SK-N-SH (cell line): ENCODE measurements around the gene CHST15. TPM values are rescaled to one million over a fixed set of nuclear protein-coding genes. Genes with fewer than 3 reads are reported as not detected.

Source experiments
- CTCF ChIA-PET: fragments of 300-600, 350-600 bp; formaldehyde crosslinking; extraction: SDS; loops from one replicate; lab custom pipeline; 2021; lab: Yijun Ruan, JAX
- POLR2A ChIA-PET: fragments of 350-600 bp; sonication (Branson Sonifier 250); formaldehyde crosslinking; extraction: SDS; loops from one replicate; lab custom pipeline; 2020; ENCODE audit warnings: antibody characterized with exemption, inconsistent platforms; lab: Yijun Ruan, JAX
- DNase-seq: peaks from one replicate; pipeline ENCODE4 v3.0.0; 2012
- H2AFZ ChIP-seq: fragments of 200-600 bp; sonication (generic); 2 replicates; pipeline ENCODE4 v1.8.1; 2016; ENCODE audit warnings: antibody characterized with exemption, mild to moderate bottlenecking, low read depth
- H3F3A ChIP-seq: fragments of 200-600 bp; sonication (generic); replicated peaks from 2 replicates; pipeline ENCODE3; 2016; ENCODE audit warnings: antibody characterized with exemption, mild to moderate bottlenecking; ENCODE audit not compliant: insufficient read depth
- H3K27ac ChIP-seq, 2 experiments: fragments of 200-500 bp in 1 of 2; fragments of 200-600 bp in 1 of 2; sonication (Bioruptor generic) in 1 of 2; sonication (generic), shearing (Covaris generic) in 1 of 2; 2 replicates each; pipeline versions ENCODE4 v1.5.1 to v1.6.1; 2014 to 2016; ENCODE audit warnings: low read depth in 2 of 2, inconsistent platforms in 1 of 2, low read length in 1 of 2, mild to moderate bottlenecking in 1 of 2, mixed read lengths in 1 of 2
- H3K27me3 ChIP-seq: fragments of 200-600 bp; sonication (generic), shearing (Covaris generic); 2 replicates; pipeline ENCODE4 v1.6.1; 2016; ENCODE audit warnings: mixed run types; ENCODE audit not compliant: insufficient read depth
- H3K36me3 ChIP-seq, 2 experiments: fragments of 200-500 bp in 1 of 2; fragments of 200-600 bp in 1 of 2; sonication (Bioruptor generic) in 1 of 2; sonication (generic) in 1 of 2; replicated peaks in 1 of 2; 2 replicates each; pipeline versions ENCODE3 to v1.5.1; 2014 to 2016; ENCODE audit warnings: low read length in 1 of 2, mild to moderate bottlenecking in 1 of 2; ENCODE audit not compliant: insufficient read depth in 2 of 2, control insufficient read depth in 1 of 2
- H3K4me1 ChIP-seq, 2 experiments: fragments of 200-500 bp in 1 of 2; fragments of 200-600 bp in 1 of 2; sonication (Bioruptor generic) in 1 of 2; sonication (generic), shearing (Covaris generic) in 1 of 2; 2 replicates each; pipeline versions ENCODE4 v1.5.1 to v1.6.1; 2014 to 2016; ENCODE audit warnings: low read depth in 1 of 2, low read length in 1 of 2, mixed run types in 1 of 2; ENCODE audit not compliant: insufficient read depth in 2 of 2, control insufficient read depth in 1 of 2
- H3K4me2 ChIP-seq: fragments of 200-600 bp; sonication (generic), shearing (Covaris generic); 2 replicates; pipeline ENCODE4 v1.6.1; 2017; ENCODE audit warnings: mixed run types
- H3K4me3 ChIP-seq, 2 experiments: fragments of 200-500 bp in 1 of 2; fragments of 200-600 bp in 1 of 2; sonication (Bioruptor generic) in 1 of 2; sonication (generic), shearing (Covaris generic) in 1 of 2; 2 replicates each; pipeline versions ENCODE4 v1.5.1 to v1.8.1; 2014 to 2016; ENCODE audit warnings: low read depth in 2 of 2, inconsistent platforms in 1 of 2, low read length in 1 of 2, mild to moderate bottlenecking in 1 of 2, mixed read lengths in 1 of 2, moderate library complexity in 1 of 2
- H3K79me2 ChIP-seq: fragments of 200-600 bp; sonication (generic); 2 replicates; pipeline ENCODE4 v1.8.1; 2017; ENCODE audit warnings: mild to moderate bottlenecking; ENCODE audit not compliant: insufficient read depth
- H3K9ac ChIP-seq: fragments of 200-600 bp; sonication (generic); 2 replicates; pipeline ENCODE4 v1.6.1; 2017; ENCODE audit warnings: mixed run types
- H3K9me2 ChIP-seq: fragments of 200-600 bp; sonication (generic); 2 replicates; pipeline ENCODE4 v1.6.1; 2017; ENCODE audit warnings: mixed run types
- H3K9me3 ChIP-seq: fragments of 200-600 bp; sonication (generic); 2 replicates; pipeline ENCODE4 v1.6.1; 2017; ENCODE audit warnings: mixed run types, mild to moderate bottlenecking, moderate library complexity
- H4K20me1 ChIP-seq: fragments of 200-600 bp; sonication (generic); 2 replicates; pipeline ENCODE4 v1.6.1; 2017; ENCODE audit warnings: mild to moderate bottlenecking, mixed run types; ENCODE audit not compliant: insufficient read depth
- CHD2 ChIP-seq: fragments of 150-350 bp; IDR thresholded peaks from 2 replicates; pipeline ENCODE4 v1.6.1; 2018; ENCODE audit warnings: low read length; ENCODE audit not compliant: partially characterized antibody
- ELF1 ChIP-seq: IDR thresholded peaks from 2 replicates; pipeline ENCODE4 v1.4.0; 2012
- FOSL2 ChIP-seq: IDR thresholded peaks from 2 replicates; pipeline ENCODE4 v1.4.0; 2012; ENCODE audit warnings: low read depth, mild to moderate bottlenecking, moderate library complexity, borderline replicate concordance
- FOXJ3 ChIP-seq: sonication (generic); formaldehyde crosslinking; IDR thresholded peaks from 2 replicates; pipeline ENCODE4 v1.5.1; 2020; ENCODE audit warnings: mild to moderate bottlenecking, missing genetic modification reagents
- GABPA ChIP-seq: IDR thresholded peaks from 2 replicates; pipeline ENCODE4 v1.4.0; 2012; ENCODE audit warnings: low read depth, mild to moderate bottlenecking
- MEF2A ChIP-seq: IDR thresholded peaks from 2 replicates; pipeline ENCODE4 v1.4.0; 2012; ENCODE audit warnings: low read depth, borderline replicate concordance
- MXI1 ChIP-seq: IDR thresholded peaks from 2 replicates; pipeline ENCODE4 v1.6.1; 2012; ENCODE audit warnings: mild to moderate bottlenecking, low read depth, low read length, improper control_type of control experiment
- NFIC ChIP-seq: IDR thresholded peaks from 2 replicates; pipeline ENCODE4 v1.4.0; 2012; ENCODE audit warnings: borderline replicate concordance
- NRF1 ChIP-seq: IDR thresholded peaks from 2 replicates; pipeline ENCODE4 v1.6.1; 2012; ENCODE audit warnings: low read depth, mild to moderate bottlenecking, low read length
- POLR2AphosphoS5 ChIP-seq: IDR thresholded peaks from 2 replicates; pipeline ENCODE4 v1.6.1; 2012; ENCODE audit warnings: low read depth, low read length
- RAD21 ChIP-seq: IDR thresholded peaks from 2 replicates; pipeline ENCODE4 v1.6.1; 2012; ENCODE audit warnings: mild to moderate bottlenecking, low read length
- RCOR1 ChIP-seq: fragments of 150-350 bp; IDR thresholded peaks from 2 replicates; pipeline ENCODE4 v1.6.1; 2017; ENCODE audit warnings: antibody characterized with exemption, low read length
- RFX5 ChIP-seq: IDR thresholded peaks from 2 replicates; pipeline ENCODE4 v1.6.1; 2012; ENCODE audit warnings: mild to moderate bottlenecking, improper control_type of control experiment, low read length
- TCF12 ChIP-seq: IDR thresholded peaks from 2 replicates; pipeline ENCODE4 v1.4.0; 2012
- TEAD4 ChIP-seq: IDR thresholded peaks from 2 replicates; pipeline ENCODE4 v1.4.0; 2012; ENCODE audit warnings: mild to moderate bottlenecking, borderline replicate concordance; ENCODE audit not compliant: insufficient read depth
- YY1 ChIP-seq: IDR thresholded peaks from 2 replicates; pipeline ENCODE4 v1.4.0; 2012; ENCODE audit warnings: low read depth, mild to moderate bottlenecking
- WGBS: methylation state at CpG from one replicate; pipeline ENCODE4 v1.1.6; 2017; ENCODE audit warnings: low lambda C conversion rate; 5-methylcytosine and 5-hydroxymethylcytosine counted together
- polyA plus RNA-seq, 3 experiments: library from polyadenylated mRNA; depleted of rRNA; stranded (reverse); fragments of >200 nt; gene quantifications; 2 replicates each; pipeline ENCODE4 v1.2.3, GENCODE V29; 2012
- TF ChIP-seq, protein P1 (sequence below): fragments of 150-350 bp; IDR thresholded peaks from 2 replicates; pipeline ENCODE4 v1.6.1; 2016; ENCODE audit warnings: mild to moderate bottlenecking, low read depth, low read length
- TF ChIP-seq, protein P2 (sequence below): IDR thresholded peaks from 2 replicates; pipeline ENCODE4; 2012
- TF ChIP-seq, protein P3 (sequence below): fragments of 200-600 bp; sonication (generic); IDR thresholded peaks from 2 replicates; pipeline ENCODE4 v1.6.1; 2017; ENCODE audit warnings: antibody characterized with exemption, mild to moderate bottlenecking, moderate library complexity
- TF ChIP-seq, protein P4 (sequence below): IDR thresholded peaks from 2 replicates; pipeline ENCODE4 v1.4.0; 2012; ENCODE audit warnings: low read depth
- TF ChIP-seq, protein P5 (sequence below): IDR thresholded peaks from 2 replicates; pipeline ENCODE4 v1.4.0; 2012; ENCODE audit warnings: low read depth, borderline replicate concordance

Gene CHST15
- polyA plus RNA-seq, 1 of the 3 experiments (the other 2 are of a cell fraction): 0.02 TPM

DNA sequence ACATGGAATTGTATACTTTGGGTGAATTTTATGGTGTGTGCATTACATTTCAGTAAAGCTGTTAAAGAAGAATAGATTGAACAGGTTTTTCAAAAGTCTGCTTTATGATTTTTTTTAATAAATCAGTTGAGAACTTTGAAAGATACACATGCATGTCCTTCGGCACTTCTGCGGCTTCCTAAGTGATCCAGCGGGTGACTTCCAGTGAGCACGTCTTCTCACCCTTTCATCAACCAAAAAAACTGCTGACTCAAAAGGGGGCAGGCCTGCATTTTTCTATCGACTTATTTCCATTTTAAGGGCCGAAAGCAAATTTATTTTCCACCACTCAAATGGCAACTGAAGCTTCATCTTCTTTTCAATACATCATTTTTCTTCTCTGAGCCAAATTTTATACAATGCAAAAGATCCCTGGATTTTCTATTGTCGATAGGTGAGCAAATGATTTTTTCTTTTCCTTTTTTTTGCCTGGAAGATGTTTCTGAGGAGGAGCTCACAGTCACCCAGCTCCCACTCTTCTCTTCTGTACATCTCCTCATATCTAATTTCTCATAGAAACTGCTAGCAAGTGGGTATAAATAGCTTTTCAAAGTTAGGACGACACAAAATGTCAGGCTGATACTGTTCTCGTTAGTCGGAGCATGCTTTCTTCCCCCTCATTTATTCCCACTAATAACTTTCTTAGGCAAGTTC lies 10.2 kb downstream of the CHST15 start:
- no peaks in the 10 kb centered on the region for H3K9me3 ChIP-seq
- H3K4me1 ChIP-seq: peaks cover 0 to 30% of the 10 kb centered on the region in 2 experiments; a peak in 2 of 4 replicates
- ChIA-PET POLR2A (no interaction called here), CTCF (interaction anchor here (1.0 to 15.3 kb wide), 4 partner anchors 11 to 306 kb away, joined by 4 to 111 read pairs (median 8); no protein-coding TSS in a partner anchor)
- H3K4me2 ChIP-seq: no peak overlapping the region
- no peak overlapping the region for H3K27ac ChIP-seq
- DNase-seq: no peak
- no peak overlapping the region for H3K9ac ChIP-seq
- H3F3A ChIP-seq: no peaks in the 10 kb centered on the region
- H4K20me1 ChIP-seq: no peaks in the 10 kb centered on the region
- H3K9me2 ChIP-seq: no peaks in the 10 kb centered on the region
- no peaks in the 10 kb centered on the region for H3K79me2 ChIP-seq
- TF ChIP-seq YY1: no peak
- no peak for TF ChIP-seq RCOR1
- TF ChIP-seq, protein P1, sequence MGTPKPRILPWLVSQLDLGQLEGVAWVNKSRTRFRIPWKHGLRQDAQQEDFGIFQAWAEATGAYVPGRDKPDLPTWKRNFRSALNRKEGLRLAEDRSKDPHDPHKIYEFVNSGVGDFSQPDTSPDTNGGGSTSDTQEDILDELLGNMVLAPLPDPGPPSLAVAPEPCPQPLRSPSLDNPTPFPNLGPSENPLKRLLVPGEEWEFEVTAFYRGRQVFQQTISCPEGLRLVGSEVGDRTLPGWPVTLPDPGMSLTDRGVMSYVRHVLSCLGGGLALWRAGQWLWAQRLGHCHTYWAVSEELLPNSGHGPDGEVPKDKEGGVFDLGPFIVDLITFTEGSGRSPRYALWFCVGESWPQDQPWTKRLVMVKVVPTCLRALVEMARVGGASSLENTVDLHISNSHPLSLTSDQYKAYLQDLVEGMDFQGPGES: no peak
- no peak for TF ChIP-seq RAD21
- TF ChIP-seq ELF1: no peak
- TF ChIP-seq NRF1: no peak
- TF ChIP-seq RFX5: no peak
- no peak for TF ChIP-seq TEAD4
- TF ChIP-seq GABPA: no peak
- no peak for TF ChIP-seq FOXJ3
- no peak for TF ChIP-seq MEF2A
- TF ChIP-seq FOSL2: no peak
- TF ChIP-seq TCF12: no peak
- TF ChIP-seq MXI1: no peak
- TF ChIP-seq POLR2AphosphoS5: no peak
- no peak for TF ChIP-seq CHD2
- WGBS: 71% methylated on average over 10 of the region's 10 CpGs
- H3K36me3 ChIP-seq: no peaks in the 10 kb centered on the region
- H3K4me3 ChIP-seq: no peak overlapping the region
- H3K27me3 ChIP-seq: no peaks in the 10 kb centered on the region
- H2AFZ ChIP-seq: no peak overlapping the region

DNA sequence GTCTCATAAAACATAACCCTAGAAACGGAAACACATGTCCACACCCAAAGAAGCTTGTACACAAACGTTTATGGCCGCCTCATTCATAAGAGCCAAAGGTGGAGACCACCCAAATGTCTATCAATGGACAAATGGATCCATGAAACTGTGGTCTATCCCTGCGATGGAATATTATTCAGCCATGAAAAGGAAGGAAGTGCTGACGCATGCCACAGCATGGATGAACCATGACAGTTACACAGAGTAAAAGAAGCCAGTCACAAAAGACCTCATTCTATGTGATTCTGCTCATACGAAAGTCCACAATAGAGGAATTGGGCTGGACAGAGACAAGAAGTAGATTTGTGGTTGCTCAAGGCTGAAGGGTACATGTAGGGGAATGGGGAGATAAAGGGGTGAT lies 10.8 kb downstream of the CHST15 start:
- Histone ChIP-seq H4K20me1 (no peaks in the 10 kb centered on the region), H3K79me2 (no peaks in the 10 kb centered on the region), H3K27ac (no peak overlapping the region), H3K27me3 (no peaks in the 10 kb centered on the region), H3F3A (no peaks in the 10 kb centered on the region), H3K4me2 (no peak overlapping the region), H3K4me1 (peaks cover 0 to 30% of the 10 kb centered on the region in 2 experiments; a peak in 2 of 4 replicates), H3K9ac (no peak overlapping the region), H3K9me3 (no peaks in the 10 kb centered on the region), H3K4me3 (no peak overlapping the region), H3K36me3 (no peaks in the 10 kb centered on the region), H2AFZ (no peak overlapping the region), H3K9me2 (no peaks in the 10 kb centered on the region)
- TF ChIP-seq RFX5 (no peak), NFIC (no peak), TCF12 (no peak), TEAD4 (no peak), ELF1 (no peak), FOXJ3 (no peak), MXI1 (no peak)
- TF ChIP-seq, protein P2, sequence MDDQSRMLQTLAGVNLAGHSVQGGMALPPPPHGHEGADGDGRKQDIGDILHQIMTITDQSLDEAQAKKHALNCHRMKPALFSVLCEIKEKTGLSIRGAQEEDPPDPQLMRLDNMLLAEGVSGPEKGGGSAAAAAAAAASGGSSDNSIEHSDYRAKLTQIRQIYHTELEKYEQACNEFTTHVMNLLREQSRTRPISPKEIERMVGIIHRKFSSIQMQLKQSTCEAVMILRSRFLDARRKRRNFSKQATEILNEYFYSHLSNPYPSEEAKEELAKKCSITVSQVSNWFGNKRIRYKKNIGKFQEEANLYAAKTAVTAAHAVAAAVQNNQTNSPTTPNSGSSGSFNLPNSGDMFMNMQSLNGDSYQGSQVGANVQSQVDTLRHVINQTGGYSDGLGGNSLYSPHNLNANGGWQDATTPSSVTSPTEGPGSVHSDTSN: no peak
- TF ChIP-seq, protein P3, sequence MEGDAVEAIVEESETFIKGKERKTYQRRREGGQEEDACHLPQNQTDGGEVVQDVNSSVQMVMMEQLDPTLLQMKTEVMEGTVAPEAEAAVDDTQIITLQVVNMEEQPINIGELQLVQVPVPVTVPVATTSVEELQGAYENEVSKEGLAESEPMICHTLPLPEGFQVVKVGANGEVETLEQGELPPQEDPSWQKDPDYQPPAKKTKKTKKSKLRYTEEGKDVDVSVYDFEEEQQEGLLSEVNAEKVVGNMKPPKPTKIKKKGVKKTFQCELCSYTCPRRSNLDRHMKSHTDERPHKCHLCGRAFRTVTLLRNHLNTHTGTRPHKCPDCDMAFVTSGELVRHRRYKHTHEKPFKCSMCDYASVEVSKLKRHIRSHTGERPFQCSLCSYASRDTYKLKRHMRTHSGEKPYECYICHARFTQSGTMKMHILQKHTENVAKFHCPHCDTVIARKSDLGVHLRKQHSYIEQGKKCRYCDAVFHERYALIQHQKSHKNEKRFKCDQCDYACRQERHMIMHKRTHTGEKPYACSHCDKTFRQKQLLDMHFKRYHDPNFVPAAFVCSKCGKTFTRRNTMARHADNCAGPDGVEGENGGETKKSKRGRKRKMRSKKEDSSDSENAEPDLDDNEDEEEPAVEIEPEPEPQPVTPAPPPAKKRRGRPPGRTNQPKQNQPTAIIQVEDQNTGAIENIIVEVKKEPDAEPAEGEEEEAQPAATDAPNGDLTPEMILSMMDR: no peak
- TF ChIP-seq, protein P4, sequence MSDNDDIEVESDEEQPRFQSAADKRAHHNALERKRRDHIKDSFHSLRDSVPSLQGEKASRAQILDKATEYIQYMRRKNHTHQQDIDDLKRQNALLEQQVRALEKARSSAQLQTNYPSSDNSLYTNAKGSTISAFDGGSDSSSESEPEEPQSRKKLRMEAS: no peak
- TF ChIP-seq, protein P5, sequence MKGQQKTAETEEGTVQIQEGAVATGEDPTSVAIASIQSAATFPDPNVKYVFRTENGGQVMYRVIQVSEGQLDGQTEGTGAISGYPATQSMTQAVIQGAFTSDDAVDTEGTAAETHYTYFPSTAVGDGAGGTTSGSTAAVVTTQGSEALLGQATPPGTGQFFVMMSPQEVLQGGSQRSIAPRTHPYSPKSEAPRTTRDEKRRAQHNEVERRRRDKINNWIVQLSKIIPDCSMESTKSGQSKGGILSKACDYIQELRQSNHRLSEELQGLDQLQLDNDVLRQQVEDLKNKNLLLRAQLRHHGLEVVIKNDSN: no peak
- WGBS: 52% methylated on average over 6 of the region's 6 CpGs
- CTCF ChIA-PET: interaction anchor here (3.3 to 15.3 kb wide), 2 partner anchors 86 to 307 kb away, joined by 12 to 111 read pairs; no protein-coding TSS in a partner anchor
- DNase-seq: no peak
- POLR2A ChIA-PET: no interaction called here
